ENCODE results near the gene NXPH3. TPM values are rescaled to one million over a fixed set of nuclear protein-coding genes. Genes with fewer than 3 reads are reported as not detected.

NXPH3 gene
- total and polyA plus RNA-seq, 2 of the 13 experiments (the other 11 are each of a cell fraction or from before 2014, with no cell fraction given) = 0.04 to 0.58 TPM

DNA sequence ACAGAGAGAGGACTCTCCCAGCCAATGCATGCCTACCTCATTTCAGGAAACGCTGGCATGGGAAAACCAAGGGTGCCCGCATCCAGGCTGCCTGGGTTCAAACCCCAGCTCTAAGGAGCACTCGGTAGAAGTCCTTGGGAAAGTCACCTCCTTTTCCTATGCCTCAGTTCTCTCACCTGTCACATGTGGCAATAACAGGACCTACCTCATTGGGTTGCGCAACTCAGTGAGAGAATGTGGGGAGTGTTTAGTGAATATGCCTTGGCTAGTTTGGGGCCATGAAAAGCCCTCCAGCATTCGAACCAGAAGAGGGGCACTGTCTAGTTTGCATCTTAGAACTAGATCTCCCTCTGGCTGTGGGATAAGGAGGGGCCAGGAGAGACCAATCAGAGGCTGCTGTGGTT, 9.0 kb upstream of the NXPH3 start:
- CTCF ChIA-PET (ENCODE audit: low intra/inter-chr PET ratio, low total read pairs) = interaction anchor here (1.8 to 6.1 kb wide), 4 partner anchors 10 to 136 kb away, joined by 6 to 210 read pairs (median 44); no protein-coding TSS in a partner anchor
- H3K27ac ChIP-seq (ENCODE audit: extremely low read length, insufficient read depth, low read length) = no peak overlapping the region

More for the DNA sequence above, 9.0 kb upstream of the NXPH3 start:
- H3K4me3 ChIP-seq (replicated peaks in 1 of 3; ENCODE audit: insufficient read depth in 1 of 3, low read depth in 2 of 3, low read length in 3 of 3) = no peak overlapping the region
- FAIRE-seq = no peak
- BruUV-seq (replicated peaks) = no TSS peak
- DNase-seq (ENCODE audit: low spot score) = no peak
- ATAC-seq = no peak
- H3K79me2 ChIP-seq (ENCODE audit: insufficient read depth, low read length) = no peaks in the 10 kb centered on the region
- H3K9ac ChIP-seq (ENCODE audit: insufficient read depth, low read depth, low read length) = no peak overlapping the region
- no peaks in the 10 kb centered on the region for H4K20me1 ChIP-seq (ENCODE audit: insufficient read depth, low read length)
- 39% methylated on average over 5 of the region's 5 CpGs for WGBS (ENCODE audit: low lambda C conversion rate)
- no peaks in the 10 kb centered on the region for H3K36me3 ChIP-seq (replicated peaks in 1 of 2; ENCODE audit: control insufficient read depth in 1 of 2, insufficient read depth in 2 of 2, low read length in 2 of 2)
- POLR2A ChIA-PET = no interaction called here
- H3K27me3 ChIP-seq (ENCODE audit: control insufficient read depth in 1 of 2, insufficient read depth in 2 of 2, low read length in 2 of 2) = peaks cover 0 to 15% of the 10 kb centered on the region in 2 experiments; a peak in 3 of 5 replicates
- no peaks in the 10 kb centered on the region for H3K9me3 ChIP-seq (ENCODE audit: low read length)
- intact Hi-C loops (cut with micrococcal nuclease; ENCODE audit: unreplicated experiment) = loop anchor here (5.0 to 10.0 kb wide), 2 partner anchors 288 to 431 kb away; partner anchors contain the start of gene DLX3
- TF ChIP-seq, protein P1, sequence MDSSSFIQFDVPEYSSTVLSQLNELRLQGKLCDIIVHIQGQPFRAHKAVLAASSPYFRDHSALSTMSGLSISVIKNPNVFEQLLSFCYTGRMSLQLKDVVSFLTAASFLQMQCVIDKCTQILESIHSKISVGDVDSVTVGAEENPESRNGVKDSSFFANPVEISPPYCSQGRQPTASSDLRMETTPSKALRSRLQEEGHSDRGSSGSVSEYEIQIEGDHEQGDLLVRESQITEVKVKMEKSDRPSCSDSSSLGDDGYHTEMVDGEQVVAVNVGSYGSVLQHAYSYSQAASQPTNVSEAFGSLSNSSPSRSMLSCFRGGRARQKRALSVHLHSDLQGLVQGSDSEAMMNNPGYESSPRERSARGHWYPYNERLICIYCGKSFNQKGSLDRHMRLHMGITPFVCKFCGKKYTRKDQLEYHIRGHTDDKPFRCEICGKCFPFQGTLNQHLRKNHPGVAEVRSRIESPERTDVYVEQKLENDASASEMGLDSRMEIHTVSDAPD (CRISPR knock-in tag; IDR thresholded peaks at IDR 0.05) = no peak
- TF ChIP-seq ZC3H4 (CRISPR knock-in tag; IDR thresholded peaks at IDR 0.05; ENCODE audit: borderline replicate concordance) (no peak), ZNF331 (CRISPR knock-in tag; IDR thresholded peaks at IDR 0.05) (no peak), CEBPB (IDR thresholded peaks at IDR 0.05; ENCODE audit: borderline replicate concordance, low read depth, low read length) (peak; percentile 99), POLR2AphosphoS5 (IDR thresholded peaks at IDR 0.05; ENCODE audit: low read depth, low read length) (no peak), HMGA1 (CRISPR knock-in tag; conservative IDR thresholded peaks at IDR 0.05) (no peak), SMC3 (IDR thresholded peaks at IDR 0.05; ENCODE audit: low read length) (peak; percentile 17; the same call in 1 of the 2 replicates), CEBPG (CRISPR knock-in tag; IDR thresholded peaks at IDR 0.05) (peak; percentile 95)
- TF ChIP-seq, protein P2, sequence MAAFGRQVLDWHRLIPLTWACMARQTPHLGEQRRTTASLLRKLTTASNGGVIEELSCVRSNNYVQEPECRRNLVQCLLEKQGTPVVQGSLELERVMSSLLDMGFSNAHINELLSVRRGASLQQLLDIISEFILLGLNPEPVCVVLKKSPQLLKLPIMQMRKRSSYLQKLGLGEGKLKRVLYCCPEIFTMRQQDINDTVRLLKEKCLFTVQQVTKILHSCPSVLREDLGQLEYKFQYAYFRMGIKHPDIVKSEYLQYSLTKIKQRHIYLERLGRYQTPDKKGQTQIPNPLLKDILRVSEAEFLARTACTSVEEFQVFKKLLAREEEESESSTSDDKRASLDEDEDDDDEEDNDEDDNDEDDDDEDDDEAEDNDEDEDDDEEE (CRISPR knock-in tag; IDR thresholded peaks at IDR 0.05) = no peak
- TF ChIP-seq, protein P3, sequence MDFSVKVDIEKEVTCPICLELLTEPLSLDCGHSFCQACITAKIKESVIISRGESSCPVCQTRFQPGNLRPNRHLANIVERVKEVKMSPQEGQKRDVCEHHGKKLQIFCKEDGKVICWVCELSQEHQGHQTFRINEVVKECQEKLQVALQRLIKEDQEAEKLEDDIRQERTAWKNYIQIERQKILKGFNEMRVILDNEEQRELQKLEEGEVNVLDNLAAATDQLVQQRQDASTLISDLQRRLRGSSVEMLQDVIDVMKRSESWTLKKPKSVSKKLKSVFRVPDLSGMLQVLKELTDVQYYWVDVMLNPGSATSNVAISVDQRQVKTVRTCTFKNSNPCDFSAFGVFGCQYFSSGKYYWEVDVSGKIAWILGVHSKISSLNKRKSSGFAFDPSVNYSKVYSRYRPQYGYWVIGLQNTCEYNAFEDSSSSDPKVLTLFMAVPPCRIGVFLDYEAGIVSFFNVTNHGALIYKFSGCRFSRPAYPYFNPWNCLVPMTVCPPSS (IDR thresholded peaks at IDR 0.05) = no peak
- TF ChIP-seq, protein P4, sequence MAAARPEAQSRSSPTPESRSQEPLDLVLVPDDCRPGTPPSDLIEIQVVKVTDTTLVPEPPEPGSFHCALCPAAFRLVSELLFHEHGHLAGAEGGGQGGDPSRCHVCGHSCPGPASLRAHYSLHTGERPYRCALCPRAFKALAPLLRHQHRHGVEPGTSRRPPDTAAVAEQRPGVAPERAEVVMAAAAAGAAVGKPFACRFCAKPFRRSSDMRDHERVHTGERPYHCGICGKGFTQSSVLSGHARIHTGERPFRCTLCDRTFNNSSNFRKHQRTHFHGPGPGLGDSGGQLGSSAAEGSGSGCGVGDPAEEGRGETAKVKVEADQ (CRISPR knock-in tag; IDR thresholded peaks at IDR 0.05; ENCODE audit: borderline replicate concordance) = peak; percentile 52; the same call in 1 of the 2 replicates
- in situ Hi-C loops (cut with HindIII; ENCODE audit: extremely low pct_ligation_motif_present, low pct_unique_long_range_greater_than_20kb) = loop anchor here (5.0 kb wide), 4 partner anchors 136 to 431 kb away; partner anchors contain the start of genes DLX3, KAT7 and TAC4
- no peak overlapping the region for H2AFZ ChIP-seq (ENCODE audit: low read length)
- no peak overlapping the region for H3K4me2 ChIP-seq (ENCODE audit: low read depth, low read length)
- H3K4me1 ChIP-seq (ENCODE audit: insufficient read depth, low read length) = peaks cover 45% of the 10 kb centered on the region

Measured in HepG2 (cell line).